HG03575 (cell line): ENCODE results near the gene CNTNAP2.

Experiments
- ATAC-seq: cut with Tn5 transposase; IDR thresholded peaks from one replicate; pipeline ENCODE4 v1.9.1; 2021; ENCODE audit not compliant: unreplicated experiment, insufficient number of reproducible peaks, low FRiP score; ENCODE audit errors: extremely low read depth

CNTNAP2 gene

DNA sequence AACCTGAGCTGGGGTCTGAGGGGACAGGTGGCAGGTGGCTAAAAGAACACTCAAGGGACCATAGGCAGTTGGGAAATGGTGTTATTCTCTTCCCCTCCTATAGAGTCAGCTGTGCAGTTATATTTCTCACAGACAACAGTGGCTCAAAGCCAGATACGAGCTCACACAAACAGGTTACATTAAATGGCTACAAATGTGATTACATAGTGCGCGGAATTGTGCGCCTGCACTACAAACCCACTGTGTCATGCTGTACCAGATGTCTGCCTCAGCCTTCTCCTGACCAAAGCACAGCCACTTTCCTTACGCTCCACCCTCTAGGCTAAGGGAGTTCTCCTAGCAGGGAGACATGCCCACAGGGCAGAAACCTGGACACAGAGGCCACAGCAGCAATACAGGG lies 387.2 kb downstream of the CNTNAP2 start:
- ATAC-seq: no peak

- no peak for ATAC-seq
These were observed 393.6 kb downstream of the CNTNAP2 start for GRCh38 chr7:146510088-146510680.

- ATAC-seq: no peak
These were observed 397.7 kb downstream of the CNTNAP2 start for GRCh38 chr7:146514304-146514703.

- no peak for ATAC-seq
These were observed 412.0 kb downstream of the CNTNAP2 start for GRCh38 chr7:146528581-146528980.

DNA sequence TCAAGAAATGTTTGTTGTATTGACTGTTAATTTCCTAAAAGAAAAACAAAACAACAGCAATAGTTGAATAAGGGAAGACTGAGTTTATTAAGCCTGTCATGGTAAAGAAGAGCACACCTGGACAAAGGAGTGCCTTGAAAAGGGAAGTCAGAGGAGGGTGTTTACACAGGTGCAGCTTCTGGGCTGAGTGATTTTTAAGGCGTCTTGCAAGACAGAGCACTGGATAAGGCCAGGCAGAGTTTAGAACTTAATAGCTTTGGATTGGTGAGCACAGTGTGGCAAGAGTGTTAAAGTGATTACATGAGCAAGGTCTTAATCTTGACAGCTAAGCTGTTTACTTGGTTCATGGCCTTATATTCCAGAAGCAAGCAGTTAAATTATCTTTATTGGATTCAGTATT lies 423.2 kb downstream of the CNTNAP2 start:
- ATAC-seq: no peak

GRCh38 chr7:146542101-146542500 lies 425.5 kb downstream of the CNTNAP2 start:
- ATAC-seq: no peak

DNA sequence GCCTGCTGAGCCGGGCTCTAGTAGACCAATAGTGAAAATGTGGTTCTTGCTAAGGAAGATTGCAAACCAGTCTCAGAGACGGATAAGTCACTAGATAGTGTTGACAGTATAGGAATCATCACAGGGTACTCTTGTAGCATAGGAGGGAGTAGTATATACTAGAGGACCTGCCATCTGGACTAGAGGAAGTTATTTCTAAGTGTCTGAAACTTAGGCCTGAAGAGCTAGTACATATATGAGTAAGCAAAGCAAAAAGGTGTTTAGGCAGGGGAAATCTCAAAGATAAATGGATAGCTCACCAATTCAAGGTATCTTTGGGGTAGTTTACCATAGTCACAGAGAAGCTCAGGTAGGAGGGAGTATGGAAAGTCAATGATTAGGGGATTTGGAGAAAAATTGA lies 428.1 kb downstream of the CNTNAP2 start:
- ATAC-seq: no peak

- ATAC-seq: no peak
These were observed 432.2 kb downstream of the CNTNAP2 start for GRCh38 chr7:146548816-146549215.

DNA sequence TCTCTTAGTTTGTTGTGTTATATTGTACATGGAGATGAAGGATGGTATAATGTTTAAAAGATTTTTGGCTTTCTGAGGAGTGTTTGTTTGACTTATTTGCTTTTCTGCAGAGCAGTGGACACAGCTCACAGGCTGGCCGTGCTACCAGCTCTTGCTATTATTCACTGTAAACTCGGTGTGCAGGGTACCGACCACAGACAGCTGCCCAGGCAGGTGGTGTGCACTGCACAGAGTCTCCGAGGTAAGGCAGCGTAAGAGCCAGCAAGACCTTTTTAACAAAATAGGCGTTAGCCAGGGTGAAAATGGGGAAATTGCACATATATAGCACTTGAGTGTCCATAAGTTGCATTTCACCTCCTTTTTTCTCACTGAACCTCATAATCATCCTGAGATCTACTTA lies 438.0 kb downstream of the CNTNAP2 start:
- ATAC-seq: no peak

DNA sequence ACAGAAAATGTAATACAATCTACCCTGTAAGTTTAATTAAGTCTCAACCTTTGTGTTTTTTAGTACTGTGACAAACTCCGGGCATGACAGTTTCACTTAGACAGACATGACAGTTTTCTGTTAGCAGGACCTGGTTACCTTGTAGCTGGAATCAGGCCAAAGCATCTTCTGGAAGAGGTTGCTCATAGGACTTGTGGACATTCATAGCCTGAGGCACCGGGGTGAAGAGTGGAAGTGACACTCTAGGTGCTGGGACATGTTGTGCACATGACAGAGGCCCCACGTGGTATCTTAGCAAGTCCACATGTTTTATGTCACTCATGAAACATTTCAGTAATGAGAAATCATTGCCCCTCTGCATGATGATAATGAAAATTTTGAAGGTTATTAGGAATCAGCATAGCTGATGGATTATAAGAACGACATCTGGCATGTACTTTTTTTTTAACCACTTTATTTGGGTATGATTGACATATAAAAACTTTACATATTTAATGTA lies 441.4 kb downstream of the CNTNAP2 start:
- no peak for ATAC-seq

DNA sequence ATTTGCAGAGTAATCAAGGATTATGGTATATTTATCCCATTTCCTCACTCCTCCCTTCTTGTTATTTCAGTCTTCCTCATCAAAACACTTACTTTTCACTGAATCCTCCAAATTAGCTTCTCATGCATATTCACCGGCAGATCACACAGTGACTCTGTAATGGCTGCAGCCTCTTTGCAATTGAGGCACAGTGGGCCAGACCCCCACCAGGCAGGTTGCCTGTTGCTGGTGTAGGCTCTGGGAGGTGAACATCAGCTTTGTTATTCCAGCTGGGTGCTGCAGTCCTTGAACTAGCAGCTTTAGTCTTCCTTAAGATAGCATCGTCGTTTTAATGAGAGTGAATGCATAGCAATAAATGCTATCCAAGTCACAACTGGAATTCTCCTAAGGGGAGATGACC lies 449.3 kb downstream of the CNTNAP2 start:
- no peak for ATAC-seq

DNA sequence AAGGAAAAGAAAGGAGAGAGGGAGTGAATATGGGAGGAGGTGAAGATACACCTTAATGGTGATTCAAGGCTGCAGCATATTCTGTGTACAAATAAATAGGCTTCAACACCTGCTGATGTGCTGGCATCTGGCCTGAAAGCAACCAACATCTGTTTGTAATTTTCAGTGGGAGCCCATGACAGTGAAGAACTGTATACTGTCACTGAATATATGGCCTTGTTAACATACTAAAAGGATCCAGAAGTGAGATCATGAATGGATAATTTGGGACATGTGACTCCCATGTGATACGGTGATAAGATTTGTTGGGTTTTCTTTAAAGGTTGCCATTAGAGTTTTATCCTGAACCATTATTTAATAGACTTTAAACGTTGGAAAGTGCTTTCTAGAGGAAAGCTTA lies 459.3 kb downstream of the CNTNAP2 start:
- ATAC-seq: no peak

DNA sequence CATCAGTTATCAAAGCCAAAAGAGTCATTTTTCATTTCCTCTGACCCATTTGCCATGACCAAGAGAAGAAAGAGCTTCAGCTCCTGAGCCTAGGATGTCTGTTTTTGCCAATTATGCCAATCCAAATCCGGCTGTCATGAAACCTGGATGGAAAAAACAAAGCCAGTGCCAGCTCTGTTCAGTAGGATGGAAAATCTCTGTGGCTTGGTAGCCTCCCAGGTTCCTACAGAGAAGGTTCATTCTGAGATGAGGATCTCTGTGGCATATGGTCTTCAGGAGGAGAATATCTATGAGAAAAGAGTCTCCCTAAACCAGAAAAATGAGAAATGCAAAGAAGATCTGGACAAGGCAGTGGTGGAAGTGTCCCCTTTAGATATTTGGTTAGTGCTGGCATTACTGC lies 475.4 kb downstream of the CNTNAP2 start:
- no peak for ATAC-seq

DNA sequence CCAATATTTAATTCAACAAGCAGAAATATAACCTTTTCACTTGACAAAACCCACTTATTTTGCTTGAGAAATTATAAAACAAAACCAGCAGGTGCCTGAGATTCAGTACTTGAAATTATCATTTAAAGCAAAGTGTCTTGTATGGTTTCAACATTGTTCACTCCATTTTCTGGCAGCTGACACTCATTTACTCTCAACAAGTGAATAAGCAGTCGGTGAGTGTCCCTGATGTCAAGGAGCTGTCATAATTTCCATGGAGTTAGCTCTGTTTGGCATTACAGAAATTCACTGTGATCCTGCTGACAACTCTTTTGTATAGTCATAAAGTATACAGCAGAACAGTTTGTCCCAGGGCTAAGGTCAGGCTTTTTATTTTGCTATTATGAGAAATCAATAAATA lies 490.0 kb downstream of the CNTNAP2 start:
- ATAC-seq: no peak

DNA sequence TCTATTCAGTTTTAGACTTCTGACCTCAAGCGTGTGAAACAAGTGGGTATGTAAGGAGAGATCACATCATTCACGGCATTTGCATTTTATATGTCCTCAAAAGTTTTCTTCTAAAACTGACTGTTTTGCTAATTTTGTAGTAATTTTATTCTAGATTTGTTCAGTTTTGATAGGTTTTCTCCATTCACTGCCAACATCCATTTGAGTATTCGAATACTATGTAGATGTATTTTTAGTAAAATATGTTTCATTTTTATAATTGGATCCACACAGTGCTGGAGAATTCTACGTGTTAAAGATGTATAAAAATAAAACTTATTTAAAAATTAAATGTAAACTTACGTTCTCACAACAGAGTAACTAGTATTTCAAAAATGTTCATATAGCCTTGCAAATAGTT lies 503.0 kb downstream of the CNTNAP2 start:
- ATAC-seq: no peak

- ATAC-seq: no peak
These were observed 510.3 kb downstream of the CNTNAP2 start for GRCh38 chr7:146626912-146627311.

DNA sequence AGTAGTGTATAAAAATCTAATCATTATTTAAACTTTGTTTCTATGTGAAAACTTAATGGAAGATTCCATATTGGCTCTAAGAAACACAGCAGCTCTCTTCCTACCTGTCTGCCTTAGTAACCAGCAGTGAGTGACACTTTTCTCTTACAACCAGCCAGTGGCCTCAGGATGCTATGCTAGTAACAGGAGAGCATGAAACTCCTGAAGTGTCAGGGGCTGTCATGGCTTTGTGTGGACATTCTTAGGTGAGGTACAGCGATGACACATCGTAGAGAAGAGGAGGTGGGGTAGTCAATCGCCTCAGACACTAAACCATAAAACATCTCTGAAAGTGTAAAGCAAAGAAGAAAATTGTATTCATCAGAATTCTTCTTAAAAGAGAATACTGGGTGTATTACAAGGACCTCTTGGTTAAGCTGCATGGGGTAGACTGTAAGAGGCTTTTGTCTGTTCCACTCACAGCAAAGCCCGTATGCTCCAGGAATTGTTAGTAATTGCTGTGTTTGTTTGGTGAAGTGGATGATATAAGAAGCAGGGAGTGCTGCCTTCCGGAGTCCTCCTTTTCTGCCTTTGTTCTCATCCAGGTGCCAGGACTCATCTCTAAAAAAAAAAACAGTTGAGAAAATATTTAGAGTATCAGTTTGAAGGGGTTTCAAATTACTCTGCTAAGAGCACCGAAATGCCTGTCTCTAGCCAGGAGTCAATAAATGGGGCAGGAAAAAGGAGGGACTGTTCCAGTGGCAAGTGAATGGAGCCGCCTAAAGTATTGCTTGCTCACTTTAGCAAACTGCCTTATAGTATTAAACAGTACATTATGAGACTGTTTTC lies 518.8 kb downstream of the CNTNAP2 start:
- ATAC-seq: no peak

DNA sequence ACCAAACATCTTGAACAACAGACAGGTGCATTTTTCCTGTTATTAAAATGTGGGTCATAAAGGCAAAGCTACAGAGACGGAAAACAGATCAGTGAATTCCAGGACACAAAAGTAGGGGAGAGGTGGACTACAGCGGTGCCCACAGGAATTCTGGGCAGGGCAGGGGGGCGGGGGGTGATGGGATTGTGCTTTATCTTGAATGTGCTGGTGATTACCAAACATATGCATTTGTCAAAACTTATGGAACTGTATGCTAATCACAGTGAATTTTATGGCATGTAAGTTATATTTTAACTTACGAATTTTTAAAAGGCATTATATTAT lies 519.4 kb downstream of the CNTNAP2 start:
- ATAC-seq: no peak

DNA sequence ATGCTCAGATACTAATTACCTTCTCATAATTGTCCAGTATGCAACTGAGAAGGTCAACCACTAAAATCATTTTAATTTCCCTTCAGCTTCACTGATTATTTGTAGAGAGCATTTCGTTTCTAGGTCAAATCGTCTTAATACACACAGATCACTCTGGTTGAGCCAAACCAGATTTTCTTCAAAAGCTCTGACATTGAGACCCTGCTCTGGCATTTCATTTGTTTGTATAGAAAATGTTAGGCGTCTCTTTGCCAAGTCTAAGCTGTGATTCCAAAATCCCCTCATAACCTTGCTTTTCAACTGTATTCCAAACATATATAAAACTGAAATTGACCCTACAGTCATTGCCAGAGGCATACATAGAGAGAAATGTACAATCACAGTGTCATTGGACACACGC lies 520.0 kb downstream of the CNTNAP2 start:
- no peak for ATAC-seq

GRCh38 chr7:146639291-146639690 lies 522.7 kb downstream of the CNTNAP2 start:
- ATAC-seq: no peak

DNA sequence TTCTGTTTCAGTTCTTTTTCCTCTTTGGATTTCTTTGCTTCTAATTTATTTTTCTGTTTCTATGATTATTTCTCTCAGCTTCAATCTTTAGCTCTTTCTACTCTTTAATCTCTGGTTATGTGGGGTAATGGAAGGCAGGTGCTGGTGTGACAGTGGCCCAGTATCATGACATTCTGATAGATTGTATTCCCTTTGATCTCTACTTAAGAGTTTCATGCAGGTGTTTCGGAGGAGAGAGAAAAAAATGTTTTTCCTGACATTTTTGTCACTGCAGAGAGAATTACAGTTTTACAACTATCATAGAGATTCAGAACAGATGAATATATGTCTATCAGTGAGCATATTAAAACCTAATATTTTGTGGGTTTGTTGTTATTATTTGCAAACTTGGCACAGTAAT lies 524.9 kb downstream of the CNTNAP2 start:
- no peak for ATAC-seq
